A549 (cell line): ENCODE data around the gene TPP2. TPM values are rescaled to one million over a fixed set of nuclear protein-coding genes. Genes with fewer than 3 reads are reported as not detected.

Source experiments
- ATAC-seq, 2 experiments: fragments of 200-7000 bp in 1 of 2; fragments of >200 bp in 1 of 2; cut with Nextera tagmentation in 1 of 2; cut with Tn5 transposase in 1 of 2; 3 replicates each; pipeline versions ENCODE4 v1.8.0 to v1.9.1; 2018 to 2020; ENCODE audit warnings: mild to moderate bottlenecking in 1 of 2, moderate library complexity in 1 of 2
- CTCF ChIA-PET: fragments of 300-600 bp; sonication (Branson Sonifier 250); formaldehyde crosslinking; extraction: SDS; loops from one replicate; lab custom pipeline; 2021; ENCODE audit warnings: antibody characterized with exemption, inconsistent platforms; lab: Yijun Ruan, JAX
- POLR2A ChIA-PET: fragments of 350-600 bp; formaldehyde crosslinking; extraction: SDS; loops from one replicate; lab custom pipeline; 2021; ENCODE audit warnings: antibody characterized with exemption, inconsistent platforms; lab: Yijun Ruan, JAX
- DNase-seq, 2 experiments: peaks; one replicate each; pipeline versions ENCODE4 v3.0.0 to v3.0.0-alpha.2; 2011 to 2016; ENCODE audit warnings: low read depth in 1 of 2, low spot score in 1 of 2
- FAIRE-seq: peaks from 2 replicates; lab custom pipeline; 2011; peaks lifted over from hg19 to GRCh38; lab: Jason Lieb, UNC
- H3K27ac ChIP-seq, 2 experiments: fragments of >200 bp; sonication (Bioruptor Twin); formaldehyde crosslinking; 3 replicates each; pipeline ENCODE4 v1.5.1; 2016 to 2017
- H3K4me1 ChIP-seq: fragments of >200 bp; sonication (Bioruptor Twin); formaldehyde crosslinking; 3 replicates; pipeline ENCODE4 v1.6.1; 2016
- H3K4me2 ChIP-seq: fragments of >200 bp; sonication (Bioruptor Twin); formaldehyde crosslinking; 3 replicates; pipeline ENCODE4 v1.6.1; 2016
- H3K4me3 ChIP-seq: fragments of >200 bp; sonication (Bioruptor Twin); formaldehyde crosslinking; 3 replicates; pipeline ENCODE4 v1.5.1; 2016
- H3K9me3 ChIP-seq: fragments of >200 bp; sonication (Bioruptor Twin); formaldehyde crosslinking; 3 replicates; pipeline ENCODE4 v1.6.1; 2016
- BHLHE40 ChIP-seq: IDR thresholded peaks from 2 replicates; pipeline ENCODE4 v1.6.1; 2012; ENCODE audit warnings: low read depth, low read length, inconsistent platforms
- CBX2 ChIP-seq: fragments of 200-600 bp; sonication (generic); IDR thresholded peaks from 2 replicates; pipeline ENCODE4 v1.6.1; 2016; ENCODE audit warnings: low read depth, mild to moderate bottlenecking, borderline replicate concordance
- CBX8 ChIP-seq: fragments of 200-600 bp; sonication (generic); IDR thresholded peaks from 2 replicates; pipeline ENCODE4 v1.6.1; 2016
- CHD4 ChIP-seq: fragments of 200-600 bp; sonication (generic); IDR thresholded peaks from 2 replicates; pipeline ENCODE4 v1.6.1; 2016; ENCODE audit warnings: antibody characterized with exemption, mild to moderate bottlenecking, borderline replicate concordance
- GATA3 ChIP-seq: IDR thresholded peaks from 2 replicates; pipeline ENCODE4 v1.6.1; 2012; ENCODE audit warnings: borderline replicate concordance
- NPAS2 ChIP-seq: fragments of 250-450 bp; sonication (Bioruptor Pico); IDR thresholded peaks from 2 replicates; pipeline ENCODE4 v1.8.0; 2022; ENCODE audit warnings: mild to moderate bottlenecking, moderate library complexity, borderline replicate concordance
- NR3C1 ChIP-seq: fragments of >200 bp; sonication (Bioruptor Twin); formaldehyde crosslinking; IDR thresholded peaks from 3 replicates; pipeline ENCODE4 v1.6.1; 2017
- PHF8 ChIP-seq: fragments of 200-600 bp; sonication (generic); IDR thresholded peaks from 2 replicates; pipeline ENCODE4 v1.6.1; 2016; ENCODE audit warnings: low read depth, mild to moderate bottlenecking, antibody characterized with exemption, moderate library complexity, borderline replicate concordance
- POLR2A ChIP-seq: IDR thresholded peaks from 2 replicates; pipeline ENCODE4 v1.6.1; 2012; ENCODE audit warnings: mild to moderate bottlenecking, low read length
- RARB ChIP-seq: fragments of 250-450 bp; sonication (Bioruptor Pico); IDR thresholded peaks from 2 replicates; pipeline ENCODE4 v1.8.0; 2021; ENCODE audit warnings: mild to moderate bottlenecking, moderate library complexity
- TFCP2L1 ChIP-seq: fragments of 250-450 bp; sonication (Bioruptor Pico); IDR thresholded peaks from 2 replicates; pipeline ENCODE4 v1.5.0; 2021; ENCODE audit warnings: mild to moderate bottlenecking
- WGBS: methylation state at CpG from one replicate; pipeline ENCODE4 v1.1.6; 2017; ENCODE audit errors: missing lambda C conversion rate; 5-methylcytosine and 5-hydroxymethylcytosine counted together
- polyA plus RNA-seq, 4 experiments: library from polyadenylated mRNA; depleted of rRNA in 3 of 4; stranded (reverse); fragments of >200 nt; fragmentation: RNase III in 1 of 4; extraction: RNeasy Plus Mini Kit Qiagen cat#74134 plus additional on column Dnase treatment in 1 of 4; gene quantifications; 2 replicates in 3 of 4; 3 replicates in 1 of 4; pipeline ENCODE4 v1.2.3, GENCODE V29; 2011 to 2017
- TF ChIP-seq, protein P1 (sequence below): fragments of 150-350 bp; IDR thresholded peaks from 2 replicates; pipeline ENCODE4 v1.6.1; 2014; ENCODE audit warnings: low read depth, mild to moderate bottlenecking, low read length
- TF ChIP-seq, protein P2 (sequence below): fragments of >200 bp; sonication (Bioruptor Twin); formaldehyde crosslinking; IDR thresholded peaks from 3 replicates; pipeline ENCODE4 v1.5.1; 2016
- TF ChIP-seq, protein P3 (sequence below): fragments of 250-450 bp; sonication (Bioruptor Pico); IDR thresholded peaks from 2 replicates; pipeline ENCODE4 v1.5.0; 2020; ENCODE audit warnings: low read depth, mild to moderate bottlenecking, moderate library complexity
- TF ChIP-seq, protein P4 (sequence below): fragments of >200 bp; sonication (Bioruptor Twin); formaldehyde crosslinking; IDR thresholded peaks from 3 replicates; pipeline ENCODE4 v1.6.1; 2016

The TPP2 gene
- polyA plus RNA-seq, 2 of the 4 experiments (the other 2 are of a cell fraction): 18.6 to 28.4 TPM

DNA sequence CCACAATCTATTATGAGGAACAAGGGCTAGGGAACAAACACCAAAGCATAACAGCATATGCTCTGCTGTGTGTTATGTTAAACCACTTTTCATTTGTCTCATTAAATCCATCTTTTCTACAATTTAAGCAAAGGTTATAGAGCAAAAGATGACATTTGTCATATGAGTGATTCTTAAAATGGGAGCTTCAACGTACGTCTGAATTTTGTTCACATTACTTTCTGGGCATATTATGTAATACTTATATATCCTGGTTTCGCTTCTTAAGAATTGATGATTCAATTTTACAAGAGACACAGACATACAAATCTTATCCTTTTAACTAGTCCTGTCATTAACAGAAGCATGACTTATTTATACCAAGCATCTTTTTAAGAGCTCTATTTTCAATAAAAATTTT lies 3.3 kb upstream of the TPP2 start:
- no peak for DNase-seq
- H3K4me3 ChIP-seq: no peak overlapping the region
- FAIRE-seq: no peak
- ChIA-PET POLR2A (interaction anchor here (1.2 kb wide), 1 partner anchor 252 kb away, joined by 3 read pairs; the partner anchor contains the start of gene ERCC5), CTCF (interaction anchor here (2.3 kb wide), 1 partner anchor 131 kb away, joined by 8 read pairs; no protein-coding TSS in a partner anchor)
- H3K4me2 ChIP-seq: no peak overlapping the region
- H3K27ac ChIP-seq: no peak overlapping the region
- H3K4me1 ChIP-seq: peaks cover 4% of the 10 kb centered on the region; the same call in 2 of the 3 replicates
- no peaks in the 10 kb centered on the region for H3K9me3 ChIP-seq
- ATAC-seq: no peak
- TF ChIP-seq GATA3 (no peak), POLR2A (no peak), PHF8 (no peak), TFCP2L1 (CRISPR knock-in tag) (no peak), BHLHE40 (no peak), NR3C1 (no peak), CHD4 (no peak), CBX2 (no peak), CBX8 (no peak), RARB (CRISPR knock-in tag) (no peak), NPAS2 (CRISPR knock-in tag) (no peak)
- TF ChIP-seq, protein P1, sequence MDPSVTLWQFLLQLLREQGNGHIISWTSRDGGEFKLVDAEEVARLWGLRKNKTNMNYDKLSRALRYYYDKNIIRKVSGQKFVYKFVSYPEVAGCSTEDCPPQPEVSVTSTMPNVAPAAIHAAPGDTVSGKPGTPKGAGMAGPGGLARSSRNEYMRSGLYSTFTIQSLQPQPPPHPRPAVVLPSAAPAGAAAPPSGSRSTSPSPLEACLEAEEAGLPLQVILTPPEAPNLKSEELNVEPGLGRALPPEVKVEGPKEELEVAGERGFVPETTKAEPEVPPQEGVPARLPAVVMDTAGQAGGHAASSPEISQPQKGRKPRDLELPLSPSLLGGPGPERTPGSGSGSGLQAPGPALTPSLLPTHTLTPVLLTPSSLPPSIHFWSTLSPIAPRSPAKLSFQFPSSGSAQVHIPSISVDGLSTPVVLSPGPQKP: no peak
- TF ChIP-seq, protein P2, sequence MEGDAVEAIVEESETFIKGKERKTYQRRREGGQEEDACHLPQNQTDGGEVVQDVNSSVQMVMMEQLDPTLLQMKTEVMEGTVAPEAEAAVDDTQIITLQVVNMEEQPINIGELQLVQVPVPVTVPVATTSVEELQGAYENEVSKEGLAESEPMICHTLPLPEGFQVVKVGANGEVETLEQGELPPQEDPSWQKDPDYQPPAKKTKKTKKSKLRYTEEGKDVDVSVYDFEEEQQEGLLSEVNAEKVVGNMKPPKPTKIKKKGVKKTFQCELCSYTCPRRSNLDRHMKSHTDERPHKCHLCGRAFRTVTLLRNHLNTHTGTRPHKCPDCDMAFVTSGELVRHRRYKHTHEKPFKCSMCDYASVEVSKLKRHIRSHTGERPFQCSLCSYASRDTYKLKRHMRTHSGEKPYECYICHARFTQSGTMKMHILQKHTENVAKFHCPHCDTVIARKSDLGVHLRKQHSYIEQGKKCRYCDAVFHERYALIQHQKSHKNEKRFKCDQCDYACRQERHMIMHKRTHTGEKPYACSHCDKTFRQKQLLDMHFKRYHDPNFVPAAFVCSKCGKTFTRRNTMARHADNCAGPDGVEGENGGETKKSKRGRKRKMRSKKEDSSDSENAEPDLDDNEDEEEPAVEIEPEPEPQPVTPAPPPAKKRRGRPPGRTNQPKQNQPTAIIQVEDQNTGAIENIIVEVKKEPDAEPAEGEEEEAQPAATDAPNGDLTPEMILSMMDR: no peak
- TF ChIP-seq, protein P3, sequence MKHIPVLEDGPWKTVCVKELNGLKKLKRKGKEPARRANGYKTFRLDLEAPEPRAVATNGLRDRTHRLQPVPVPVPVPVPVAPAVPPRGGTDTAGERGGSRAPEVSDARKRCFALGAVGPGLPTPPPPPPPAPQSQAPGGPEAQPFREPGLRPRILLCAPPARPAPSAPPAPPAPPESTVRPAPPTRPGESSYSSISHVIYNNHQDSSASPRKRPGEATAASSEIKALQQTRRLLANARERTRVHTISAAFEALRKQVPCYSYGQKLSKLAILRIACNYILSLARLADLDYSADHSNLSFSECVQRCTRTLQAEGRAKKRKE: no peak
- 84% methylated on average over 3 of the region's 3 CpGs for WGBS

DNA sequence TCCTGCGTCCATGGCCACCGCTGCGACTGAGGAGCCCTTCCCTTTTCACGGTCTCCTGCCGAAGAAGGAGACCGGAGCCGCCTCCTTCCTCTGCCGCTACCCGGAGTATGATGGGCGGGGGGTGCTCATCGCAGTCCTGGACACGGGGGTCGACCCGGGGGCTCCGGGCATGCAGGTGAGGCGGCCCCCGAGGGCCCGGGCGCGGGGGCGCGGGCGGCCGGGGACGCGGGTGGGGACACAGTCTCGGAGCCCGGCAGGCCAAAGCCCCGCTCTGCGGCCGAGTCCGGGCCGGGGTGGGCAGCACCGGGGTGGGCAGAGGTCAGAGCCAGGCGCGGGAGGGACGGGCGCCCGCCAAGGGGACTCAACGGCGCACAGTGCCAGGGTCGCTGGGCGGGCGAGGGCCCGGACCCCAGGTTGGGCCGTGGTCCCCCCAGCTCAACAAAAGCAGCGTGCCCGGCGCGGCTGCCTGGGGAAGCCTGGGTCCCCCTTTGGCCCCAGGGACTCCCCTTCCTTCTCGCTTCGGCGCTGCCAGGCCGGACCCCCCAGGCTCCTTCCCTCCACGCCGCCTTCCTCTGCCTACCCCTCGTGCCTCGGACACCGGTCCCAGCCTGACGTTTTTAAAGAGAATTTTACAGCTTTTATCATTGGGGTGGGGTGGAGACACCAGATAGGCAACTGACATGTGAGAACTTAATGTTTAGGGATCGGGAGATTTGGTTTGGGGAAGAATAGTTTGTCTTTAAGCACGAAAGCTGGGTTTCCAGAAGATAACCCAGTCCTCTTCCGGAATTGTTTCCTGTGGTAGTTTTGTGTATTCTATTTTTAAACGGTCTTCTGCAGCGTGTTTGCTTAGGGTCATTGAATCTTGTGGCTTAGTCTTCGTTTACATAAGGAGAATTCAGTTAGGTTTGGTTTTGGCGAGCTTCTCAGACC lies 509 bp downstream of the TPP2 start:
- peaks cover 13% of the 10 kb centered on the region; the same call in 2 of the 3 replicates for H3K4me1 ChIP-seq
- POLR2A ChIA-PET: interaction anchor here (0.8 to 1.8 kb wide), 6 partner anchors 9 to 248 kb away, joined by 3 to 23 read pairs (median 6); partner anchors contain the start of genes ERCC5 and TEX30
- FAIRE-seq (no peak), DNase-seq (peak in 1 of 2 experiments; percentile 1), ATAC-seq (peak; percentile 18 to 26; a peak in 5 of 6 replicates)
- H3K9me3 ChIP-seq: no peaks in the 10 kb centered on the region
- H3K4me2 ChIP-seq: peak overlapping the region; percentile 91
- peak overlapping the region; percentile 91 to 98 for H3K27ac ChIP-seq
- TF ChIP-seq POLR2A: peak; percentile 89; the same call in 1 of the 2 replicates
- TF ChIP-seq, protein P4, sequence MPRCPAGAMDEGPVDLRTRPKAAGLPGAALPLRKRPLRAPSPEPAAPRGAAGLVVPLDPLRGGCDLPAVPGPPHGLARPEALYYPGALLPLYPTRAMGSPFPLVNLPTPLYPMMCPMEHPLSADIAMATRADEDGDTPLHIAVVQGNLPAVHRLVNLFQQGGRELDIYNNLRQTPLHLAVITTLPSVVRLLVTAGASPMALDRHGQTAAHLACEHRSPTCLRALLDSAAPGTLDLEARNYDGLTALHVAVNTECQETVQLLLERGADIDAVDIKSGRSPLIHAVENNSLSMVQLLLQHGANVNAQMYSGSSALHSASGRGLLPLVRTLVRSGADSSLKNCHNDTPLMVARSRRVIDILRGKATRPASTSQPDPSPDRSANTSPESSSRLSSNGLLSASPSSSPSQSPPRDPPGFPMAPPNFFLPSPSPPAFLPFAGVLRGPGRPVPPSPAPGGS: no peak
- peak; percentile 23; the same call in 1 of the 2 replicates for TF ChIP-seq PHF8
- CTCF ChIA-PET: interaction anchor here (0.6 to 2.0 kb wide), 3 partner anchors 128 to 274 kb away, joined by 3 to 8 read pairs (median 3); no protein-coding TSS in a partner anchor
- WGBS: 4% methylated on average over 18 of the region's 67 CpGs
- peak overlapping the region; percentile 95 for H3K4me3 ChIP-seq
